Lung (tissue), 12 donors: ENCODE measurements around the gene ABCA10. TPM values are rescaled to one million over a fixed set of nuclear protein-coding genes. Genes with fewer than 3 reads are reported as not detected.

Experiments used
- ATAC-seq: fragments of 200-7000 bp; cut with Tn5 transposase; one replicate; pipeline ENCODE4 v1.9.1; 2020; ENCODE audit warnings: moderate number of reproducible peaks; ENCODE audit not compliant: insufficient read depth, low FRiP score
- DNase-seq, 3 donors: peaks; one replicate each; pipeline ENCODE4 v3.0.0-alpha.2; 2013 to 2017
- H3K27ac ChIP-seq, 2 donors: one replicate each; pipeline ENCODE4 v1.5.1; 2013; ENCODE audit warnings: mild to moderate bottlenecking in 2 of 2, moderate library complexity in 2 of 2, control low read depth in 1 of 2, inconsistent platforms in 1 of 2, low read depth in 1 of 2, low read length in 1 of 2
- H3K27me3 ChIP-seq, 3 donors: one replicate each; pipeline ENCODE4 v1.5.1; 2013; ENCODE audit warnings: low read length in 2 of 3; ENCODE audit not compliant: control insufficient read depth in 3 of 3, insufficient read depth in 3 of 3
- H3K36me3 ChIP-seq, 4 donors: one replicate each; pipeline ENCODE4 v1.5.1; 2013; ENCODE audit warnings: low read length in 4 of 4, mild to moderate bottlenecking in 1 of 4, moderate library complexity in 1 of 4; ENCODE audit not compliant: control insufficient read depth in 4 of 4, insufficient read depth in 4 of 4
- H3K4me1 ChIP-seq, 5 donors: one replicate each; pipeline ENCODE4 v1.5.1; 2013; ENCODE audit warnings: low read length in 5 of 5, mild to moderate bottlenecking in 2 of 5, moderate library complexity in 1 of 5; ENCODE audit not compliant: control insufficient read depth in 5 of 5, insufficient read depth in 5 of 5
- H3K4me3 ChIP-seq: one replicate; pipeline ENCODE4 v1.5.1; 2013; ENCODE audit warnings: mild to moderate bottlenecking, control low read depth, moderate library complexity
- H3K9ac ChIP-seq, 2 donors: one replicate each; pipeline ENCODE4 v1.5.1; 2013; ENCODE audit warnings: low read length in 2 of 2, control low read depth in 1 of 2; ENCODE audit not compliant: insufficient read depth in 1 of 2
- H3K9me3 ChIP-seq, 4 donors: one replicate each; pipeline ENCODE4 v1.5.1; 2013; ENCODE audit warnings: low read length in 3 of 4, mild to moderate bottlenecking in 1 of 4, moderate library complexity in 1 of 4; ENCODE audit not compliant: control insufficient read depth in 4 of 4, insufficient read depth in 3 of 4
- WGBS, 2 donors: extraction: QIAGEN DNeasy Blood & Tissue Kit; methylation state at CpG; one replicate each; pipeline ENCODE4 v1.1.7; 2013; 5-methylcytosine and 5-hydroxymethylcytosine counted together
- polyA plus RNA-seq, 2 donors: library from polyadenylated mRNA; stranded (reverse); fragments of 200-250 nt; gene quantifications; one replicate each; pipeline ENCODE4 v1.2.1, GENCODE V29; 2013
- total RNA-seq, 2 donors: library from RNA; depleted of rRNA in 1 of 2; stranded (reverse); fragments of >200 nt in 1 of 2; gene quantifications; one replicate each; pipeline ENCODE4 v1.2.1, GENCODE V29; 2014 to 2021
- TF ChIP-seq, protein P1 (sequence below): IDR thresholded peaks from 2 replicates; pipeline ENCODE4 v1.5.1; 2012; ENCODE audit warnings: mild to moderate bottlenecking; ENCODE audit errors: control extremely low read depth, extremely low read depth
- donor health status: control.
- donor health status: control.
- donor health status: Bipolar disorder and iron deficiency.
- donor health status: healthy.
- donor health status: DM: yes; HTN: yes; CAD: no.

The ABCA10 gene
- total and polyA plus RNA-seq, 4 donors = 0.29 to 26.6 (median 7.2) TPM

DNA sequence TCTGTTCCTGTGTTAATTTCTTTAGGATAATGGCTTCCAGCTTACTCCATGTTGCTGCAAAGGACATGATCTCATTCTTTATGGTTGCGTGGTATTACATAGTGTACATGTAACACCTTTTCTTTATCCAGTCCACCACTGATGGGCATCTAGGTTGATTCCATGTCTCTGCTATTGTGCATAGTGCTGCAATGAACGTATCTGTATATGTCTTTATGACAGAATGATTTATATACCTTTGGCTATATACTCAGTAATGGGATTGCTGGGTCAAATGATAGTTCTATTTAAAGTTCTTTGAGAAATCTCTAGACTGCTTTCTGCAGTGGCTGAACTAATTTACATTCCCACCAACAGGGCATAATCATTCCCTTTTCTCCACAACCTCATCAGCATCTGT, 39.8 kb downstream of the ABCA10 start:
- no peaks in the 10 kb centered on the region for H3K27me3 ChIP-seq
- no peak overlapping the region for H3K9ac ChIP-seq
- no peaks in the 10 kb centered on the region for H3K9me3 ChIP-seq
- H3K4me3 ChIP-seq = no peak overlapping the region
- no peaks in the 10 kb centered on the region for H3K4me1 ChIP-seq
- TF ChIP-seq, protein P1, sequence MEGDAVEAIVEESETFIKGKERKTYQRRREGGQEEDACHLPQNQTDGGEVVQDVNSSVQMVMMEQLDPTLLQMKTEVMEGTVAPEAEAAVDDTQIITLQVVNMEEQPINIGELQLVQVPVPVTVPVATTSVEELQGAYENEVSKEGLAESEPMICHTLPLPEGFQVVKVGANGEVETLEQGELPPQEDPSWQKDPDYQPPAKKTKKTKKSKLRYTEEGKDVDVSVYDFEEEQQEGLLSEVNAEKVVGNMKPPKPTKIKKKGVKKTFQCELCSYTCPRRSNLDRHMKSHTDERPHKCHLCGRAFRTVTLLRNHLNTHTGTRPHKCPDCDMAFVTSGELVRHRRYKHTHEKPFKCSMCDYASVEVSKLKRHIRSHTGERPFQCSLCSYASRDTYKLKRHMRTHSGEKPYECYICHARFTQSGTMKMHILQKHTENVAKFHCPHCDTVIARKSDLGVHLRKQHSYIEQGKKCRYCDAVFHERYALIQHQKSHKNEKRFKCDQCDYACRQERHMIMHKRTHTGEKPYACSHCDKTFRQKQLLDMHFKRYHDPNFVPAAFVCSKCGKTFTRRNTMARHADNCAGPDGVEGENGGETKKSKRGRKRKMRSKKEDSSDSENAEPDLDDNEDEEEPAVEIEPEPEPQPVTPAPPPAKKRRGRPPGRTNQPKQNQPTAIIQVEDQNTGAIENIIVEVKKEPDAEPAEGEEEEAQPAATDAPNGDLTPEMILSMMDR = no peak
- no peak overlapping the region for H3K27ac ChIP-seq
- 85 to 89% methylated on average over 2 of the region's 2 CpGs for WGBS, 2 donors
- ATAC-seq (no peak), DNase-seq (no peak)
- H3K36me3 ChIP-seq = no peaks in the 10 kb centered on the region

DNA sequence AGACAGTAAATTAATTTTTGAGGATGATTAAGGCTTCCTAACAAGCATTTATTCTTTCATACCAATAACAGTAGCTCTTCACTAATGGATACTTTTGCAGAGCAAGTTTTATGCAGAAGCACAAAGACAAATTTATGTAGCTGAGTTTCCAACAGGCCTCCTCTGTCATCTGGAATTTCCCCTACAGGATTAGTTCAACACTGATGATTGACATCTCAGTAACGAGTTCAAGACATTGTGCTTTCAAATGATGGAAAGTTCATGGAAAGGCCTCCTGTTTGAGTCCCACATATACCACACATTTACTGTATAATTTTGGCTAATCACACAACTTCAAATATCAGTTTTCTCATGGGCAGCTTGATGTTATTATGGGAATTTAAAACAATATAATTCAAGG, 40.6 kb downstream of the ABCA10 start:
- WGBS, 2 donors = 69 to 94% methylated on average over 1 of the region's 1 CpG

DNA sequence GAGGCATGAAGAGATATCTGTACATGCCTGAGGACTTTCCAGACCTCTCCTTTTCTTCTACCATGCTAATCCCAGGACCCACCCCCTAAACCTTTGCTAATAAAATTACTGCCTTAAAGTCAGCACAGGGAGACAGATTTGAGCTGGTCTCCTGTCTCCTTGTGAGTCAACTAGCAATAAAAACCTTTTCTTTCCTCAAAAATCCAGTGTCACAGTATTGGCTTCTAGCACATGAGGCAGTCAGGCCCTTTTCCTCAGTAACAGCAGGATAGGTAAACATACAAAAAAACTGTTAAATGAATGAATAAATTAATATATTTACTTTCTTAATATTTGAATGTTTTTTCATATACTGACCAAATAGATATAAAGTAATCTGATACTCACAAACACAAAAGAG, 41.3 kb downstream of the ABCA10 start:
- H3K4me3 ChIP-seq = no peak overlapping the region
- H3K4me1 ChIP-seq = no peaks in the 10 kb centered on the region
- peaks cover 0 to 2% (median 0%) of the 10 kb centered on the region in 4 donors for H3K9me3 ChIP-seq
- H3K27me3 ChIP-seq = no peaks in the 10 kb centered on the region
- no peak overlapping the region for H3K9ac ChIP-seq
- peaks cover 0 to 3% (median 0%) of the 10 kb centered on the region in 4 donors for H3K36me3 ChIP-seq
- DNase-seq (no peak), ATAC-seq (no peak)
- no peak overlapping the region for H3K27ac ChIP-seq
- TF ChIP-seq, protein P1 = no peak

More for the DNA sequence above, 40.6 kb downstream of the ABCA10 start:
- Histone ChIP-seq H3K4me3 (no peak overlapping the region), H3K9me3 (peaks cover 0 to 2% (median 0%) of the 10 kb centered on the region in 4 donors), H3K4me1 (no peaks in the 10 kb centered on the region), H3K27ac (no peak overlapping the region), H3K36me3 (no peaks in the 10 kb centered on the region), H3K27me3 (no peaks in the 10 kb centered on the region), H3K9ac (no peak overlapping the region)
- DNase-seq (no peak), ATAC-seq (no peak)
- TF ChIP-seq, protein P1 = no peak

DNA sequence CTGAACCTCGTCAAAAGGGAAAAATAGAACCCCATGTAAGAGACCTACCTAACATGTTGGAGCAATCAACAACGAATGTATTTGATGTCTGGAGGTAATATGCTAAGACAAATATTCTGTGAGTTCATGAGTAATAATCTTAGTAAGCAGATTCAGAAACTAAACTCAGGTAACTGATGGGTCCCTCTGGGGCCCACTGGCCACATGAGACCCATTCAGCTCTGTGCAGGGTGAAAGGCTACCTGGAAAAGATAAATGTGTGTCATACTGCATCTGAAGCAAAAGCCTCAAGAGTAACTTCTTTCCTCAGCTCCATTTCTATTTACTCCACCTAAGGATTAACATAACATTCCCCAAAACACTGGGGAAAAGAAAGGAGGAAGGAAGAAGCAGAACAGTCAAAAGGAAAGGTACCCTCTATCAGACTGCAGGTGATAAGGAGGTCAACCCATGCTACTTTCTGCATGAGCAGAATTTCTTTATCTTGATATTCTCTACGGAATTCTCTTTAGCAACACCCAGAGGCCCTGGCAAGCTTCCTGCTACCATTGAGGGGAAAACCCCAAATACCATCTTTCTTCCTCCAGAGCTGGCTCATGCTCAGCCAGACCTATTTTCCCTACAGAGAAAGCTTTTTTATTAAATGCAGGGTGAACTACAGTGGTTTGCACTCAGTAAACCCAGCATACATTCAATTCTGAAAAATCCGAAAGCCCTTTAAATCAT, 49.2 kb downstream of the ABCA10 start:
- no peak for ATAC-seq
- H3K27me3 ChIP-seq = no peaks in the 10 kb centered on the region

More for the DNA sequence above, 49.2 kb downstream of the ABCA10 start:
- TF ChIP-seq, protein P1 = no peak
- H3K27ac ChIP-seq = no peak overlapping the region
- no peak for DNase-seq
- H3K4me1 ChIP-seq = no peaks in the 10 kb centered on the region
- WGBS, 2 donors = 61% methylated on average over 4 of the region's 4 CpGs
- no peak overlapping the region for H3K4me3 ChIP-seq
- peaks cover 0 to 7% (median under 1%) of the 10 kb centered on the region in 4 donors for H3K36me3 ChIP-seq
- H3K9me3 ChIP-seq = peaks cover 0 to 2% (median 0%) of the 10 kb centered on the region in 4 donors
- H3K9ac ChIP-seq = no peak overlapping the region
